Gastroesophageal sphincter (tissue), 3 donors: Measurements from ENCODE around the gene SLC38A1.

ENCODE experiments used
- CTCF ChIP-seq, 4 experiments: fragments of 200-600 bp in 2 of 4; fragments of 450-650 bp in 2 of 4; sonication (generic) in 1 of 4; IDR thresholded peaks; one replicate each; pipeline ENCODE4 v1.5.1; 2017 to 2019; ENCODE audit warnings: antibody characterized with exemption in 4 of 4, mild to moderate bottlenecking in 2 of 4, moderate library complexity in 2 of 4
- POLR2A ChIP-seq, 2 donors: fragments of 450-650 bp; IDR thresholded peaks; one replicate each; pipeline ENCODE4 v1.6.1; 2017; ENCODE audit warnings: antibody characterized with exemption in 2 of 2, mild to moderate bottlenecking in 2 of 2, moderate library complexity in 1 of 2

- TF ChIP-seq CTCF (IDR thresholded peaks at IDR 0.05) (no peak), POLR2A (IDR thresholded peaks at IDR 0.05) (no peak)
These were observed 48.8 kb downstream of the SLC38A1 start for GRCh38 chr12:46219877-46220655.
